H9 (cell line): ENCODE data around the gene HCAR3. TPM values are rescaled to one million over a fixed set of nuclear protein-coding genes. Genes with fewer than 3 reads are reported as not detected.
"Not testable (repeated sequence)": the region's sequence is repeated elsewhere in the genome, so short reads cannot be mapped to it uniquely, and the experiment has no call there.

Experiments used
- DNase-seq: peaks from one replicate; pipeline ENCODE4 v3.0.0-alpha.2; 2017
- H2AFZ ChIP-seq: one replicate; pipeline ENCODE4 v1.6.1; 2013; ENCODE audit warnings: mild to moderate bottlenecking, low read length, control low read depth, moderate library complexity
- H2AK5ac ChIP-seq: 2 replicates; pipeline ENCODE4 v1.6.1; 2013; ENCODE audit warnings: low read length, control low read depth, mixed read lengths; ENCODE audit not compliant: insufficient read length
- H2BK120ac ChIP-seq: one replicate; pipeline ENCODE4 v1.6.1; 2013; ENCODE audit warnings: low read depth, mild to moderate bottlenecking, low read length, control low read depth, inconsistent platforms; ENCODE audit not compliant: poor library complexity, severe bottlenecking
- H2BK12ac ChIP-seq: 2 replicates; pipeline ENCODE4 v1.6.1; 2013; ENCODE audit warnings: low read length, control low read depth, mixed read lengths, low read depth; ENCODE audit not compliant: insufficient read length
- H2BK15ac ChIP-seq: 2 replicates; pipeline ENCODE4 v1.6.1; 2013; ENCODE audit warnings: low read depth, low read length, control low read depth
- H2BK20ac ChIP-seq: one replicate; pipeline ENCODE4 v1.6.1; 2013; ENCODE audit warnings: low read depth, mild to moderate bottlenecking, low read length, control low read depth, inconsistent platforms; ENCODE audit not compliant: poor library complexity, severe bottlenecking
- H2BK5ac ChIP-seq: 2 replicates; pipeline ENCODE4 v1.6.1; 2013; ENCODE audit warnings: low read length, control low read depth, mixed read lengths; ENCODE audit not compliant: insufficient read length
- H3K14ac ChIP-seq: 2 replicates; pipeline ENCODE4 v1.6.1; 2013; ENCODE audit warnings: low read length, control low read depth; ENCODE audit not compliant: insufficient read depth
- H3K18ac ChIP-seq: 2 replicates; pipeline ENCODE4 v1.6.1; 2013; ENCODE audit warnings: low read depth, mild to moderate bottlenecking, mixed read lengths, low read length, control low read depth; ENCODE audit not compliant: insufficient read length
- H3K23ac ChIP-seq: 2 replicates; pipeline ENCODE4 v1.6.1; 2013; ENCODE audit warnings: low read length, control low read depth, mixed read lengths, low read depth; ENCODE audit not compliant: insufficient read length
- H3K23me2 ChIP-seq: 2 replicates; pipeline ENCODE4 v1.6.1; 2013; ENCODE audit warnings: low read depth, mild to moderate bottlenecking, mixed read lengths, low read length, control low read depth; ENCODE audit not compliant: insufficient read length, poor library complexity, severe bottlenecking
- H3K27ac ChIP-seq: 2 replicates; pipeline ENCODE4 v1.5.1; 2013; ENCODE audit warnings: low read length, control low read depth, mixed read lengths, low read depth; ENCODE audit not compliant: insufficient read length
- H3K27me3 ChIP-seq: 2 replicates; pipeline ENCODE4 v1.6.1; 2013; ENCODE audit warnings: low read length, control low read depth, inconsistent platforms; ENCODE audit not compliant: insufficient read depth
- H3K4ac ChIP-seq: 2 replicates; pipeline ENCODE4 v1.6.1; 2013; ENCODE audit warnings: low read depth, mild to moderate bottlenecking, control low read depth, inconsistent platforms, low read length, moderate library complexity
- H3K4me1 ChIP-seq: 2 replicates; pipeline ENCODE4 v1.6.1; 2013; ENCODE audit warnings: low read length, control low read depth, inconsistent platforms; ENCODE audit not compliant: insufficient read depth
- H3K4me2 ChIP-seq: 2 replicates; pipeline ENCODE4 v1.6.1; 2013; ENCODE audit warnings: low read length, control low read depth, mixed read lengths; ENCODE audit not compliant: insufficient read length, insufficient read depth
- H3K56ac ChIP-seq: 2 replicates; pipeline ENCODE4 v1.6.1; 2013; ENCODE audit warnings: low read depth, mild to moderate bottlenecking, mixed read lengths, low read length, control low read depth; ENCODE audit not compliant: insufficient read length
- H3K79me1 ChIP-seq: 2 replicates; pipeline ENCODE4 v1.6.1; 2013; ENCODE audit warnings: low read depth, mild to moderate bottlenecking, moderate library complexity, low read length, control low read depth, inconsistent platforms; ENCODE audit not compliant: insufficient read depth, poor library complexity, severe bottlenecking
- H3K79me2 ChIP-seq: 2 replicates; pipeline ENCODE4 v1.6.1; 2013; ENCODE audit warnings: low read length, control low read depth, inconsistent platforms; ENCODE audit not compliant: insufficient read depth
- H3K9ac ChIP-seq: 2 replicates; pipeline ENCODE4 v1.6.1; 2013; ENCODE audit warnings: low read length, control low read depth, mixed read lengths; ENCODE audit not compliant: insufficient read length; ENCODE audit errors: extremely low read depth
- H3K9me3 ChIP-seq: one replicate; pipeline ENCODE4 v1.6.1; 2013; ENCODE audit warnings: low read depth, low read length, inconsistent platforms; ENCODE audit not compliant: control insufficient read depth
- H3T11ph ChIP-seq: one replicate; pipeline ENCODE4 v1.6.1; 2013; ENCODE audit warnings: mild to moderate bottlenecking, low read length, control low read depth, inconsistent platforms
- H4K20me1 ChIP-seq: one replicate; pipeline ENCODE4 v1.6.1; 2013; ENCODE audit not compliant: control insufficient read depth, insufficient read length, insufficient read depth
- H4K5ac ChIP-seq: 2 replicates; pipeline ENCODE4 v1.6.1; 2013; ENCODE audit warnings: low read depth, mild to moderate bottlenecking, mixed read lengths, low read length, control low read depth; ENCODE audit not compliant: insufficient read length
- H4K8ac ChIP-seq: replicated peaks from 2 replicates; pipeline ENCODE4 v1.6.1; 2013; ENCODE audit warnings: low read length, control low read depth, mixed read lengths, low read depth; ENCODE audit not compliant: insufficient read length
- H4K91ac ChIP-seq: 2 replicates; pipeline ENCODE4 v1.6.1; 2013; ENCODE audit warnings: low read depth, mild to moderate bottlenecking, moderate library complexity, mixed read lengths, low read length, control low read depth; ENCODE audit not compliant: insufficient read length
- H3K27ac Mint-ChIP-seq, 3 experiments: 2 replicates in 2 of 3; 3 replicates in 1 of 3; pipeline ENCODE4 v1.8.0; 2020 to 2021; ENCODE audit warnings: mixed read lengths in 3 of 3, mild to moderate bottlenecking in 1 of 3, moderate library complexity in 1 of 3
- H3K27me3 Mint-ChIP-seq: 2 replicates; pipeline ENCODE4 v1.8.0; 2021; ENCODE audit warnings: low read depth, mild to moderate bottlenecking, moderate library complexity, mixed read lengths
- H3K36me3 Mint-ChIP-seq, 3 experiments: 2 replicates in 2 of 3; 3 replicates in 1 of 3; pipeline ENCODE4 v1.8.0; 2020 to 2021; ENCODE audit warnings: low read depth in 3 of 3, mixed read lengths in 3 of 3; ENCODE audit not compliant: insufficient read depth in 1 of 3
- H3K4me1 Mint-ChIP-seq, 2 experiments: 2 replicates each; pipeline ENCODE4 v1.8.0; 2020; ENCODE audit warnings: mixed read lengths in 2 of 2
- H3K4me3 Mint-ChIP-seq, 2 experiments: 2 replicates in 1 of 2; 3 replicates in 1 of 2; pipeline ENCODE4 v1.8.0; 2020 to 2021; ENCODE audit warnings: mild to moderate bottlenecking in 2 of 2, mixed read lengths in 2 of 2, moderate library complexity in 1 of 2
- H3K9me3 Mint-ChIP-seq, 2 experiments: 2 replicates in 1 of 2; 3 replicates in 1 of 2; pipeline ENCODE4 v1.8.0; 2020; ENCODE audit warnings: mild to moderate bottlenecking in 2 of 2, mixed read lengths in 2 of 2, moderate library complexity in 1 of 2
- WGBS: extraction: QIAGEN DNeasy Blood & Tissue Kit; methylation state at CpG from one replicate; pipeline ENCODE4 v1.1.7; 2013; ENCODE audit warnings: missing lambda C conversion rate, low lambda C conversion rate, mixed read lengths; ENCODE audit not compliant: insufficient read length; ENCODE audit errors: extremely low coverage; 5-methylcytosine and 5-hydroxymethylcytosine counted together
- total RNA-seq: library from RNA; stranded (reverse); gene quantifications from 2 replicates; pipeline ENCODE4 v1.2.1, GENCODE V29; 2021
- TF ChIP-seq, protein P1 (sequence below): fragments of 200-600 bp; sonication (generic); conservative IDR thresholded peaks from 3 replicates; pipeline ENCODE4 v1.8.0; 2021; ENCODE audit warnings: antibody characterized with exemption, mild to moderate bottlenecking

The HCAR3 gene
- total RNA-seq, 1 experiment from 2014 or later: not detected

GRCh38 chr12:122681814-122682213, 34.8 kb downstream of the HCAR3 start:
- Histone ChIP-seq H3K9ac (no peak overlapping the region), H4K20me1 (no peaks in the 10 kb centered on the region), H2AK5ac (no peak overlapping the region), H2BK12ac (no peak overlapping the region), H3K79me1 (no peaks in the 10 kb centered on the region), H2BK120ac (no peak overlapping the region), H3K4me1 (no peaks in the 10 kb centered on the region; the same call in 1 of the 2 replicates), H3K18ac (no peak overlapping the region), H3K23me2 (no peaks in the 10 kb centered on the region), H4K91ac (no peak overlapping the region), H3K27ac (no peak overlapping the region), H3K23ac (no peak overlapping the region), H2BK5ac (no peak overlapping the region), H2BK15ac (no peak overlapping the region), H3K4me2 (no peak overlapping the region), H3K79me2 (no peaks in the 10 kb centered on the region), H3K14ac (no peak overlapping the region), H4K5ac (peak overlapping the region; percentile 42), H3T11ph (no peak overlapping the region), H3K27me3 (no peaks in the 10 kb centered on the region), H3K56ac (no peak overlapping the region), H2BK20ac (no peak overlapping the region), H4K8ac (no peak overlapping the region), H3K9me3 (no peaks in the 10 kb centered on the region), H2AFZ (no peak overlapping the region), H3K4ac (no peak overlapping the region)
- H3K4me1 Mint-ChIP-seq: peaks cover 0 to 7% of the 10 kb centered on the region in 2 experiments; a peak in 3 of 4 replicates
- TF ChIP-seq, protein P1, sequence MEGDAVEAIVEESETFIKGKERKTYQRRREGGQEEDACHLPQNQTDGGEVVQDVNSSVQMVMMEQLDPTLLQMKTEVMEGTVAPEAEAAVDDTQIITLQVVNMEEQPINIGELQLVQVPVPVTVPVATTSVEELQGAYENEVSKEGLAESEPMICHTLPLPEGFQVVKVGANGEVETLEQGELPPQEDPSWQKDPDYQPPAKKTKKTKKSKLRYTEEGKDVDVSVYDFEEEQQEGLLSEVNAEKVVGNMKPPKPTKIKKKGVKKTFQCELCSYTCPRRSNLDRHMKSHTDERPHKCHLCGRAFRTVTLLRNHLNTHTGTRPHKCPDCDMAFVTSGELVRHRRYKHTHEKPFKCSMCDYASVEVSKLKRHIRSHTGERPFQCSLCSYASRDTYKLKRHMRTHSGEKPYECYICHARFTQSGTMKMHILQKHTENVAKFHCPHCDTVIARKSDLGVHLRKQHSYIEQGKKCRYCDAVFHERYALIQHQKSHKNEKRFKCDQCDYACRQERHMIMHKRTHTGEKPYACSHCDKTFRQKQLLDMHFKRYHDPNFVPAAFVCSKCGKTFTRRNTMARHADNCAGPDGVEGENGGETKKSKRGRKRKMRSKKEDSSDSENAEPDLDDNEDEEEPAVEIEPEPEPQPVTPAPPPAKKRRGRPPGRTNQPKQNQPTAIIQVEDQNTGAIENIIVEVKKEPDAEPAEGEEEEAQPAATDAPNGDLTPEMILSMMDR: no peak
- no peak overlapping the region for H3K27ac Mint-ChIP-seq
- H3K4me3 Mint-ChIP-seq: no peak overlapping the region
- H3K36me3 Mint-ChIP-seq: peaks cover 0 to 5% (median 0%) of the 10 kb centered on the region in 3 experiments; a peak in 2 of 7 replicates
- no peak for DNase-seq
- peaks cover 2 to 4% of the 10 kb centered on the region in 2 experiments; a peak in 3 of 5 replicates for H3K9me3 Mint-ChIP-seq
- no CpG with 5 or more reads among the region's 4 CpGs for WGBS
- H3K27me3 Mint-ChIP-seq: no peaks in the 10 kb centered on the region; the same call in 1 of the 2 replicates

- not testable (repeated sequence) for H3K4ac ChIP-seq, H2BK20ac ChIP-seq, H3K79me2 ChIP-seq, H3T11ph ChIP-seq, H2BK5ac ChIP-seq, H4K5ac ChIP-seq, H3K4me2 ChIP-seq, H3K27me3 Mint-ChIP-seq, H2AK5ac ChIP-seq, H3K9me3 Mint-ChIP-seq, H3K36me3 Mint-ChIP-seq, H3K56ac ChIP-seq, H3K14ac ChIP-seq, H3K27ac Mint-ChIP-seq, H3K23ac ChIP-seq, H3K4me1 Mint-ChIP-seq, H3K27ac ChIP-seq, H2BK120ac ChIP-seq, H3K79me1 ChIP-seq, H3K23me2 ChIP-seq, H3K18ac ChIP-seq, H2AFZ ChIP-seq, DNase-seq, H4K20me1 ChIP-seq, H3K4me1 ChIP-seq, H3K9ac ChIP-seq, H2BK12ac ChIP-seq, H2BK15ac ChIP-seq, H4K8ac ChIP-seq, H3K27me3 ChIP-seq, H3K4me3 Mint-ChIP-seq, H3K9me3 ChIP-seq, H4K91ac ChIP-seq
- no CpG with 5 or more reads among the region's 6 CpGs for WGBS
Observed at GRCh38 chr12:122680989-122681388, 35.6 kb downstream of the HCAR3 start.
